HEK293 (cell line): ENCODE measurements around the gene PNLIPRP1.

Experiments
- CTCF ChIA-PET: fragments of 350-600 bp; formaldehyde crosslinking; extraction: SDS; loops from one replicate; lab custom pipeline; 2021; ENCODE audit warnings: antibody characterized with exemption; lab: Yijun Ruan, JAX
- POLR2A ChIA-PET: fragments of 300-600 bp; formaldehyde crosslinking; extraction: SDS; loops from one replicate; lab custom pipeline; 2020; ENCODE audit warnings: antibody characterized with exemption, inconsistent platforms; lab: Yijun Ruan, JAX
- H3K27ac ChIP-seq: fragments of 200-500 bp; sonication (Bioruptor generic); 2 replicates; pipeline ENCODE4 v1.5.1; 2014; ENCODE audit warnings: low read depth, low read length, control low read depth, inconsistent platforms; ENCODE audit errors: extremely low read depth
- H3K36me3 ChIP-seq, 2 experiments: fragments of 200-500 bp in 1 of 2; sonication (Bioruptor generic) in 1 of 2; 1 replicate in 1 of 2; 2 replicates in 1 of 2; pipeline ENCODE4 v1.5.1; 2014 to 2017; ENCODE audit warnings: inconsistent platforms in 2 of 2, low read length in 2 of 2; ENCODE audit not compliant: control insufficient read depth in 2 of 2, insufficient read depth in 1 of 2
- H3K4me1 ChIP-seq: fragments of 200-500 bp; sonication (Bioruptor generic); 2 replicates; pipeline ENCODE4 v1.5.1; 2014; ENCODE audit warnings: mild to moderate bottlenecking, low read length, inconsistent platforms; ENCODE audit not compliant: control insufficient read depth, insufficient read depth
- H3K4me3 ChIP-seq: 2 replicates; pipeline ENCODE4 v1.5.1; 2011; ENCODE audit warnings: low read depth, mild to moderate bottlenecking, control low read depth, low read length, moderate library complexity
- H3K9me3 ChIP-seq: fragments of 200-500 bp; sonication (Bioruptor generic); 2 replicates; pipeline ENCODE4 v1.5.1; 2014; ENCODE audit warnings: low read depth, low read length, inconsistent platforms; ENCODE audit not compliant: control insufficient read depth, insufficient read depth
- ATF2 ChIP-seq: fragments of 450-650 bp; formaldehyde crosslinking; IDR thresholded peaks from 2 replicates; pipeline ENCODE4 v1.5.1; 2016; ENCODE audit warnings: missing biosample characterization, missing genetic modification characterization, low read depth
- BCL11A ChIP-seq: fragments of 450-650 bp; formaldehyde crosslinking; IDR thresholded peaks from 2 replicates; pipeline ENCODE4 v1.5.1; 2016; ENCODE audit warnings: low read depth, missing biosample characterization, missing genetic modification characterization
- BCL11B ChIP-seq: fragments of 450-650 bp; formaldehyde crosslinking; IDR thresholded peaks from 2 replicates; pipeline ENCODE4 v1.5.1; 2016; ENCODE audit warnings: low read depth, missing biosample characterization, missing genetic modification characterization
- GLI4 ChIP-seq: fragments of 450-650 bp; formaldehyde crosslinking; IDR thresholded peaks from 2 replicates; pipeline ENCODE4 v1.5.1; 2016; ENCODE audit warnings: missing biosample characterization, missing genetic modification characterization
- HIC1 ChIP-seq: fragments of 450-650 bp; formaldehyde crosslinking; IDR thresholded peaks from 2 replicates; pipeline ENCODE4 v1.5.1; 2016; ENCODE audit warnings: missing biosample characterization, missing genetic modification characterization
- PRDM1 ChIP-seq: fragments of 450-650 bp; formaldehyde crosslinking; IDR thresholded peaks from 2 replicates; pipeline ENCODE4; 2016; ENCODE audit warnings: missing biosample characterization, missing genetic modification characterization
- REPIN1 ChIP-seq: fragments of 450-650 bp; formaldehyde crosslinking; IDR thresholded peaks from 2 replicates; pipeline ENCODE4 v1.5.1; 2017; ENCODE audit warnings: missing biosample characterization, missing genetic modification characterization, low read depth
- SP7 ChIP-seq: fragments of 450-650 bp; formaldehyde crosslinking; IDR thresholded peaks from 2 replicates; pipeline ENCODE4 v1.5.1; 2016; ENCODE audit warnings: missing biosample characterization, missing genetic modification characterization
- TCF7L2 ChIP-seq: IDR thresholded peaks from 2 replicates; pipeline ENCODE4 v1.6.1; 2011; ENCODE audit warnings: low read depth, mild to moderate bottlenecking, inconsistent platforms, low read length, moderate library complexity, borderline replicate concordance
- WT1 ChIP-seq: fragments of 450-650 bp; formaldehyde crosslinking; IDR thresholded peaks from 2 replicates; pipeline ENCODE4 v1.5.1; 2016; ENCODE audit warnings: missing biosample characterization, missing genetic modification characterization
- ZBTB17 ChIP-seq: fragments of 450-650 bp; formaldehyde crosslinking; IDR thresholded peaks from 2 replicates; pipeline ENCODE4 v1.5.1; 2016; ENCODE audit warnings: missing biosample characterization, missing genetic modification characterization
- ZBTB48 ChIP-seq: fragments of 450-650 bp; formaldehyde crosslinking; IDR thresholded peaks from 2 replicates; pipeline ENCODE4 v1.5.1; 2016; ENCODE audit warnings: missing biosample characterization, missing genetic modification characterization
- ZBTB49 ChIP-seq: fragments of 450-650 bp; formaldehyde crosslinking; IDR thresholded peaks from 2 replicates; pipeline ENCODE4 v1.5.1; 2016; ENCODE audit warnings: missing biosample characterization, missing genetic modification characterization, low read depth
- ZEB2 ChIP-seq: fragments of 450-650 bp; formaldehyde crosslinking; IDR thresholded peaks from 2 replicates; pipeline ENCODE4 v1.5.1; 2016; ENCODE audit warnings: missing biosample characterization, missing genetic modification characterization
- ZFP69B ChIP-seq: fragments of 450-650 bp; formaldehyde crosslinking; IDR thresholded peaks from 2 replicates; pipeline ENCODE4 v1.5.1; 2016; ENCODE audit warnings: missing biosample characterization, missing genetic modification characterization
- ZNF10 ChIP-seq: fragments of 450-650 bp; formaldehyde crosslinking; IDR thresholded peaks from 2 replicates; pipeline ENCODE4 v1.5.1; 2017; ENCODE audit warnings: missing biosample characterization, missing genetic modification characterization
- ZNF112 ChIP-seq: fragments of 450-650 bp; formaldehyde crosslinking; IDR thresholded peaks from 2 replicates; pipeline ENCODE4 v1.5.0; 2017; ENCODE audit warnings: missing biosample characterization, missing genetic modification characterization
- ZNF132 ChIP-seq: fragments of 450-650 bp; formaldehyde crosslinking; IDR thresholded peaks from 2 replicates; pipeline ENCODE4 v1.5.1; 2017; ENCODE audit warnings: missing biosample characterization, missing genetic modification characterization, borderline replicate concordance
- ZNF138 ChIP-seq: fragments of 450-650 bp; formaldehyde crosslinking; IDR thresholded peaks from 2 replicates; pipeline ENCODE4 v1.5.1; 2016; ENCODE audit warnings: missing biosample characterization, missing genetic modification characterization, borderline replicate concordance
- ZNF175 ChIP-seq: fragments of 450-650 bp; formaldehyde crosslinking; IDR thresholded peaks from 2 replicates; pipeline ENCODE4 v1.5.1; 2016; ENCODE audit warnings: missing biosample characterization, missing genetic modification characterization
- ZNF202 ChIP-seq: fragments of 450-650 bp; formaldehyde crosslinking; IDR thresholded peaks from 2 replicates; pipeline ENCODE4 v1.5.1; 2016; ENCODE audit warnings: missing biosample characterization, missing genetic modification characterization, borderline replicate concordance
- ZNF341 ChIP-seq: fragments of 450-650 bp; formaldehyde crosslinking; IDR thresholded peaks from 2 replicates; pipeline ENCODE4; 2016; ENCODE audit warnings: low read depth, missing biosample characterization, missing genetic modification characterization
- ZNF354C ChIP-seq: fragments of 450-650 bp; formaldehyde crosslinking; IDR thresholded peaks from 2 replicates; pipeline ENCODE4 v1.5.1; 2016; ENCODE audit warnings: missing biosample characterization, missing genetic modification characterization, low read depth, borderline replicate concordance
- ZNF488 ChIP-seq: fragments of 450-650 bp; formaldehyde crosslinking; IDR thresholded peaks from 2 replicates; pipeline ENCODE4 v1.5.1; 2016; ENCODE audit warnings: missing biosample characterization, missing genetic modification characterization
- ZNF513 ChIP-seq: fragments of 450-650 bp; IDR thresholded peaks from 2 replicates; pipeline ENCODE4 v1.5.1; 2018; ENCODE audit warnings: missing biosample characterization, missing genetic modification characterization
- ZNF654 ChIP-seq: fragments of 450-650 bp; formaldehyde crosslinking; IDR thresholded peaks from 2 replicates; pipeline ENCODE4 v1.5.1; 2016; ENCODE audit warnings: low read depth, missing biosample characterization, missing genetic modification characterization
- ZNF677 ChIP-seq: fragments of 450-650 bp; IDR thresholded peaks from 2 replicates; pipeline ENCODE4 v1.5.0; 2018; ENCODE audit warnings: missing biosample characterization, mild to moderate bottlenecking, missing genetic modification characterization, moderate library complexity
- ZNF76 ChIP-seq: fragments of 450-650 bp; formaldehyde crosslinking; IDR thresholded peaks from 2 replicates; pipeline ENCODE4; 2016; ENCODE audit warnings: low read depth, missing biosample characterization, missing genetic modification characterization, borderline replicate concordance

Gene PNLIPRP1

GRCh38 chr10:116554628-116555027 is 36.1 kb upstream of the PNLIPRP1 start:
- POLR2A ChIA-PET, result no interaction called here
- CTCF ChIA-PET, result no interaction called here
- H3K4me3 ChIP-seq, result no peak overlapping the region

GRCh38 chr10:116555880-116556279 is 34.9 kb upstream of the PNLIPRP1 start:
- no peaks in the 10 kb centered on the region for H3K9me3 ChIP-seq
- no peaks in the 10 kb centered on the region for H3K4me1 ChIP-seq
- H3K36me3 ChIP-seq, result no peaks in the 10 kb centered on the region
- ChIA-PET POLR2A (no interaction called here), CTCF (interaction anchor here (0.6 to 1.2 kb wide), 2 partner anchors 35 to 72 kb away, joined by 3 read pairs; no protein-coding TSS in a partner anchor)
- H3K4me3 ChIP-seq, result no peak overlapping the region
- H3K27ac ChIP-seq, result no peak overlapping the region
- TF ChIP-seq GLI4 (no peak), ZBTB49 (no peak), TCF7L2 (no peak), ZNF76 (no peak), ZNF677 (tag by site-specific recombination) (no peak), PRDM1 (tag by site-specific recombination) (no peak), ZNF202 (tag by site-specific recombination) (no peak), REPIN1 (tag by site-specific recombination) (no peak), ATF2 (tag by site-specific recombination) (peak; percentile 53; the same call in 1 of the 2 replicates), SP7 (tag by site-specific recombination) (0 out of 2 replicates have a peak, but pooled peaks have one; percentile 46), HIC1 (no peak), ZNF10 (tag by site-specific recombination) (no peak), ZNF132 (no peak), ZNF175 (no peak), ZNF488 (tag by site-specific recombination) (no peak), ZBTB48 (tag by site-specific recombination) (no peak), ZNF354C (tag by site-specific recombination) (no peak), ZNF341 (tag by site-specific recombination) (no peak), ZFP69B (no peak), BCL11A (no peak), ZNF112 (tag by site-specific recombination) (no peak)

More at GRCh38 chr10:116554628-116555027, 36.1 kb upstream of the PNLIPRP1 start:
- no peak overlapping the region for H3K27ac ChIP-seq
- no peaks in the 10 kb centered on the region for H3K4me1 ChIP-seq
- H3K36me3 ChIP-seq, result no peaks in the 10 kb centered on the region
- no peaks in the 10 kb centered on the region for H3K9me3 ChIP-seq
- TF ChIP-seq ZNF513 (tag by site-specific recombination), result no peak
- TF ChIP-seq ZBTB17, result no peak
- no peak for TF ChIP-seq ZNF654 (tag by site-specific recombination)
- TF ChIP-seq ZNF138 (tag by site-specific recombination), result no peak
- no peak for TF ChIP-seq BCL11B (tag by site-specific recombination)
- TF ChIP-seq WT1, result no peak
- no peak for TF ChIP-seq ZEB2 (tag by site-specific recombination)
